SU-DHL-6 (cell line): ENCODE data around the gene MIGA1.
"Not testable (repeated sequence)": the region's sequence is repeated elsewhere in the genome, so short reads cannot be mapped to it uniquely, and the experiment has no call there.

Source experiments
- H2AFZ ChIP-seq: fragments of 200-600 bp; sonication (generic); 2 replicates; pipeline ENCODE4 v1.6.1; 2014; ENCODE audit warnings: low read depth, mild to moderate bottlenecking, moderate library complexity, mixed read lengths, antibody characterized with exemption, low read length; ENCODE audit not compliant: severe bottlenecking
- H3F3A ChIP-seq: fragments of 200-600 bp; shearing (Covaris generic); 2 replicates; pipeline ENCODE4 v1.6.0; 2016; ENCODE audit warnings: antibody characterized with exemption, mild to moderate bottlenecking; ENCODE audit not compliant: insufficient read depth
- H3K27ac ChIP-seq: fragments of 200-600 bp; sonication (generic); 2 replicates; pipeline ENCODE4 v1.5.1; 2016; ENCODE audit warnings: low read depth, mild to moderate bottlenecking, low read length, moderate library complexity, mixed read lengths
- H3K27me3 ChIP-seq: fragments of 200-600 bp; sonication (generic), shearing (Covaris generic); 2 replicates; pipeline ENCODE4 v1.6.0; 2014; ENCODE audit warnings: mild to moderate bottlenecking, low read length
- H3K36me3 ChIP-seq: fragments of 200-600 bp; sonication (generic); 2 replicates; pipeline ENCODE4 v1.6.1; 2014; ENCODE audit warnings: mild to moderate bottlenecking, low read length, mixed read lengths
- H3K4me2 ChIP-seq: fragments of 300-600, 200-600 bp; shearing (Covaris generic), sonication (generic); 2 replicates; pipeline ENCODE4 v1.6.0; 2014; ENCODE audit warnings: low read length, low read depth, mild to moderate bottlenecking; ENCODE audit not compliant: poor library complexity, severe bottlenecking
- H3K4me3 ChIP-seq: fragments of 200-600 bp; sonication (generic); 2 replicates; pipeline ENCODE4 v1.5.1; 2014; ENCODE audit warnings: antibody characterized with exemption, low read length, mild to moderate bottlenecking, mixed read lengths; ENCODE audit not compliant: insufficient read depth, poor library complexity, severe bottlenecking
- H3K79me2 ChIP-seq: fragments of 200-600 bp; sonication (generic); 2 replicates; pipeline ENCODE4 v1.6.1; 2014; ENCODE audit warnings: mild to moderate bottlenecking, low read length, moderate library complexity; ENCODE audit not compliant: insufficient read depth
- H3K9ac ChIP-seq: fragments of 200-600 bp; sonication (generic); 2 replicates; pipeline ENCODE4 v1.7.0; 2014; ENCODE audit warnings: mild to moderate bottlenecking, low read length
- H3K9me2 ChIP-seq: fragments of 200-600 bp; sonication (generic); replicated peaks from 2 replicates; pipeline ENCODE4 v1.6.1; 2014; ENCODE audit warnings: low read length; ENCODE audit not compliant: insufficient read depth
- H3K9me3 ChIP-seq: fragments of 200-600 bp; sonication (generic); 2 replicates; pipeline ENCODE4 v1.6.1; 2014; ENCODE audit warnings: low read length, mixed read lengths; ENCODE audit not compliant: insufficient read depth
- H4K20me1 ChIP-seq: fragments of 200-600 bp; sonication (generic); 2 replicates; pipeline ENCODE4 v1.6.1; 2014; ENCODE audit warnings: low read depth, mild to moderate bottlenecking, antibody characterized with exemption, low read length, moderate library complexity, mixed read lengths
- EZH2phosphoT487 ChIP-seq: fragments of 200-600 bp; sonication (generic), shearing (Covaris generic); conservative IDR thresholded peaks from 2 replicates; pipeline ENCODE4 v1.6.1; 2018; ENCODE audit warnings: mild to moderate bottlenecking, antibody characterized with exemption, low read length, moderate library complexity, mixed read lengths
- TF ChIP-seq, protein P1 (sequence below): fragments of 200-600 bp; sonication (generic); IDR thresholded peaks from one replicate; pipeline ENCODE4 v1.5.1; 2017; ENCODE audit warnings: antibody characterized with exemption, mild to moderate bottlenecking, low read length, moderate library complexity; ENCODE audit not compliant: insufficient read depth, poor library complexity, severe bottlenecking

The MIGA1 gene

DNA sequence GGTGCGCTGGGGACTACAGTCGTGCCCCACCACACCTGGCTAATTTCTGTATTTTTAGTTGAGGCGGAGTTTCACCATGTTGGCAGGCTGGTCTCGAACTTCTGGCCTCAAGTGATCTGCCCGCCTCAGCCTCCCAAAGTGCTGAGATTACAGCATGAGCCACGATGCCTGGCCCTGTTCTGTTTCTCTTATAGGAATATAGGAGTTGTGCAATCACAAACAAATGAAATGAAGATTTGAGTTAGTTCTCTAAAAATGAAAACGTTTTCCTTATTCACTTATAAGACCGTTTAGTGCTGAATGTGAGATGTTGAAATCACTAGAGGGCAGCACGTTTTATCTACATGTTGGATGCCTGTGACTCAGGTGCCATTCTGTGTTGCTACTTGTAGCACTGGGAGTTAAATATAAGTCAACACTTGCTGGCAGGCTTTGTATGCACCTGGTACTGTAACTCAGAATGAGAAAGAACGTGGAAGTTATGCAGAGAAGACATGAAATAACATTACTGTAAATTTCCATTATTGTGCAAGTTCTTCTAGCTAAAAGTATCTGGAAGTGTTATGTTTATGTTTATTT, 45.8 kb downstream of the MIGA1 start:
- H3K9me2 ChIP-seq: no peaks in the 10 kb centered on the region
- peaks cover 15% of the 10 kb centered on the region; the same call in 1 of the 2 replicates for H3F3A ChIP-seq
- peak overlapping the region; percentile 58 for H3K4me2 ChIP-seq
- peak overlapping the region; percentile 36 for H3K9ac ChIP-seq
- H3K79me2 ChIP-seq: no peaks in the 10 kb centered on the region
- H4K20me1 ChIP-seq: no peaks in the 10 kb centered on the region
- H2AFZ ChIP-seq: peak overlapping the region; percentile 9
- peak overlapping the region; percentile 79 for H3K27ac ChIP-seq
- no peaks in the 10 kb centered on the region for H3K9me3 ChIP-seq
- H3K27me3 ChIP-seq: no peaks in the 10 kb centered on the region
- no peak overlapping the region for H3K4me3 ChIP-seq
- H3K36me3 ChIP-seq: peaks cover 6% of the 10 kb centered on the region; the same call in 1 of the 2 replicates
- TF ChIP-seq, protein P1, sequence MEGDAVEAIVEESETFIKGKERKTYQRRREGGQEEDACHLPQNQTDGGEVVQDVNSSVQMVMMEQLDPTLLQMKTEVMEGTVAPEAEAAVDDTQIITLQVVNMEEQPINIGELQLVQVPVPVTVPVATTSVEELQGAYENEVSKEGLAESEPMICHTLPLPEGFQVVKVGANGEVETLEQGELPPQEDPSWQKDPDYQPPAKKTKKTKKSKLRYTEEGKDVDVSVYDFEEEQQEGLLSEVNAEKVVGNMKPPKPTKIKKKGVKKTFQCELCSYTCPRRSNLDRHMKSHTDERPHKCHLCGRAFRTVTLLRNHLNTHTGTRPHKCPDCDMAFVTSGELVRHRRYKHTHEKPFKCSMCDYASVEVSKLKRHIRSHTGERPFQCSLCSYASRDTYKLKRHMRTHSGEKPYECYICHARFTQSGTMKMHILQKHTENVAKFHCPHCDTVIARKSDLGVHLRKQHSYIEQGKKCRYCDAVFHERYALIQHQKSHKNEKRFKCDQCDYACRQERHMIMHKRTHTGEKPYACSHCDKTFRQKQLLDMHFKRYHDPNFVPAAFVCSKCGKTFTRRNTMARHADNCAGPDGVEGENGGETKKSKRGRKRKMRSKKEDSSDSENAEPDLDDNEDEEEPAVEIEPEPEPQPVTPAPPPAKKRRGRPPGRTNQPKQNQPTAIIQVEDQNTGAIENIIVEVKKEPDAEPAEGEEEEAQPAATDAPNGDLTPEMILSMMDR: peak; percentile 64
- TF ChIP-seq EZH2phosphoT487: no peak

DNA sequence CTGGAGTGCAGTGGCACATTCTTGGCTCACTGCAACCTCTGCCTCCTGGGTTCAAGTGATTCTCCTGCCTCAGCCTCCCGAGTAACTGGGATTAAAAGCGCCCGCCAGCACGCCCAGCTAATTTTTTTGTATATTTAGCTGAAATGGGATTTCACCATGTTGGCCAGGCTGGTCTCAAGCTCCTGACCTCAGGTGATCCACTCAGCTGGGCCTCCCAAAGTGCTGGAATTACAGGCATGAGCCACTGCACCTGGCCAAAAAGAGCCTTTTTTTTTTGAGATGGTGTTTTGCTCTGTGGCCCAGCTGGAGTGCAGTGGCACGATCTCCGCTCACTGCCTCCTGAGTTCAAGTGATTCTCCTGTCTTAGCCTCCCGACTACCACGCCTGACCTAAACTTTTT, 47.4 kb downstream of the MIGA1 start:
- not testable (repeated sequence) for H3K9ac ChIP-seq, H3K27ac ChIP-seq, H3K9me2 ChIP-seq, H2AFZ ChIP-seq, H4K20me1 ChIP-seq, H3K4me2 ChIP-seq, H3K79me2 ChIP-seq, H3K9me3 ChIP-seq, H3K4me3 ChIP-seq, H3K36me3 ChIP-seq, H3K27me3 ChIP-seq
- peaks cover 15% of the 10 kb centered on the region; the same call in 1 of the 2 replicates for H3F3A ChIP-seq

DNA sequence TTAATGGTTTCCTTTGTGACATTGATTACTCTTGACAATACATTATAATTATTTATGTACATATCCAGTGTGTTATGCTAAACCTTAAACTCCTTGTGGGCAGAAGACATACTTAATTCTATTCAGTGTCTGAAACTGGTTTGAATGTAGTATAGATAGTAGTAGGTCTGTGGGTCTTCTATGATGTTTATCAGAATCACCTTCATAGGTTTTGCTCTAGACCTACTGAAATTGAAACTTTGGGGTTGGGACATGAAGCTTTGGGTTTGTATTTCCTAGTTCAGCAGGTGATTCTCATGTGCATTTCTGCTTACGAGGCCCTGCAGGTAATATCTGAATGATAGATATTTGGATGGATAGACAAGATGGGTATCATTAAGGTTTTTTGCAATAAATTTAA, 48.6 kb downstream of the MIGA1 start:
- Histone ChIP-seq H3F3A (peaks cover 15% of the 10 kb centered on the region; the same call in 1 of the 2 replicates), H3K9me3 (no peaks in the 10 kb centered on the region), H3K4me2 (no peak overlapping the region), H3K9ac (no peak overlapping the region), H4K20me1 (no peaks in the 10 kb centered on the region), H3K27ac (no peak overlapping the region; the same call in 1 of the 2 replicates), H3K27me3 (no peaks in the 10 kb centered on the region), H3K79me2 (no peaks in the 10 kb centered on the region), H3K36me3 (peaks cover 6% of the 10 kb centered on the region; the same call in 1 of the 2 replicates), H2AFZ (no peak overlapping the region), H3K4me3 (no peak overlapping the region), H3K9me2 (no peaks in the 10 kb centered on the region)
- TF ChIP-seq, protein P1: no peak
- no peak for TF ChIP-seq EZH2phosphoT487

DNA sequence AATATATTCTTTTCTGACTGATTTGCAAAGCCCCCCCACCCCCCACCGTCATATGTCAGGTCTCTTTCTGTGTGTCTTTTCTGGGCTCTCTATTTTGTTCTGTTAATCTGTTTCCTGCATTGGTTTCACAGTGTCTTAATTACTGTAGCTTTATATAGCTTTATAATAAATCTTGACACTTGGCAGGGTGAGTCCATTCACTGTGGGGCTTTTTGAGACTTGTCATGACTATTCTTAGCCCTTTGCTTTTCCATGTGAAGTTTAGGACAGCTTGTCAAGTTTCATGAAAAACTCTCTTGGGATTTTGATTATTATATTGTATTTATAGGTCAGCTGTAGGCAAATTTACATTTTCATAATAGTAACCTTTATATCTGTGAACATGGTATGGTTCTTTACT, 50.4 kb downstream of the MIGA1 start:
- Histone ChIP-seq H3K4me3 (no peak overlapping the region), H3K36me3 (no peaks in the 10 kb centered on the region), H3K9me3 (no peaks in the 10 kb centered on the region), H3K9ac (no peak overlapping the region), H4K20me1 (no peaks in the 10 kb centered on the region), H3K27ac (peak overlapping the region; percentile 33; the same call in 1 of the 2 replicates), H3K9me2 (no peaks in the 10 kb centered on the region), H2AFZ (no peak overlapping the region), H3K4me2 (peak overlapping the region; percentile 15), H3F3A (peaks cover 7% of the 10 kb centered on the region; the same call in 1 of the 2 replicates), H3K27me3 (no peaks in the 10 kb centered on the region), H3K79me2 (no peaks in the 10 kb centered on the region)
- TF ChIP-seq, protein P1: no peak
- no peak for TF ChIP-seq EZH2phosphoT487
